ENCODE data around the gene SV2C. TPM values are rescaled to one million over a fixed set of nuclear protein-coding genes. Genes with fewer than 3 reads are reported as not detected.

The SV2C gene
- total and polyA plus RNA-seq, 2 of the 13 experiments (the other 11 are each of a cell fraction or from before 2014, with no cell fraction given): not detected

DNA sequence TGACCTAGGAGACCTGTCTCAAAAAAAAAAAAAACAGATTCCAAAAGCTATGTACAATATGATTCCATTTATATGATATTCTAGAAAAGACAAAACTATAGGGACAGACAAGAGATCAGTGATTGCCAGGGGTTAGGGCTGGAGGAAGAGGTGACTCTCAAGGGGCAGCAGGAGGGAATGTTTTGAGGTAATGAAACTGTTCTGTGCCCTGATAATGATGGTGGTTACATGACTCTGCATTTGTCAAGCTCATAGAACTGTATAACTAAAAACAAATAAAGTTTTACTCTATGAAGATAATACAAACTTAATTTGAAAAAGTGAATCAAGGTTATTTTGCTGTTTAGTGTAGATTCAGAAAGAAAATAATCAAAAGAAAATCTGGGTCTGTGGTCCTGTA is 194.6 kb downstream of the SV2C start (continued):
- TF ChIP-seq, protein P1, sequence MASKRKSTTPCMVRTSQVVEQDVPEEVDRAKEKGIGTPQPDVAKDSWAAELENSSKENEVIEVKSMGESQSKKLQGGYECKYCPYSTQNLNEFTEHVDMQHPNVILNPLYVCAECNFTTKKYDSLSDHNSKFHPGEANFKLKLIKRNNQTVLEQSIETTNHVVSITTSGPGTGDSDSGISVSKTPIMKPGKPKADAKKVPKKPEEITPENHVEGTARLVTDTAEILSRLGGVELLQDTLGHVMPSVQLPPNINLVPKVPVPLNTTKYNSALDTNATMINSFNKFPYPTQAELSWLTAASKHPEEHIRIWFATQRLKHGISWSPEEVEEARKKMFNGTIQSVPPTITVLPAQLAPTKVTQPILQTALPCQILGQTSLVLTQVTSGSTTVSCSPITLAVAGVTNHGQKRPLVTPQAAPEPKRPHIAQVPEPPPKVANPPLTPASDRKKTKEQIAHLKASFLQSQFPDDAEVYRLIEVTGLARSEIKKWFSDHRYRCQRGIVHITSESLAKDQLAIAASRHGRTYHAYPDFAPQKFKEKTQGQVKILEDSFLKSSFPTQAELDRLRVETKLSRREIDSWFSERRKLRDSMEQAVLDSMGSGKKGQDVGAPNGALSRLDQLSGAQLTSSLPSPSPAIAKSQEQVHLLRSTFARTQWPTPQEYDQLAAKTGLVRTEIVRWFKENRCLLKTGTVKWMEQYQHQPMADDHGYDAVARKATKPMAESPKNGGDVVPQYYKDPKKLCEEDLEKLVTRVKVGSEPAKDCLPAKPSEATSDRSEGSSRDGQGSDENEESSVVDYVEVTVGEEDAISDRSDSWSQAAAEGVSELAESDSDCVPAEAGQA (IDR thresholded peaks at IDR 0.05; ENCODE audit: low read depth): no peak
- TF ChIP-seq, protein P1 (CRISPR knock-in tag; IDR thresholded peaks at IDR 0.05; ENCODE audit: borderline replicate concordance): no peak
- TF ChIP-seq MED13 (CRISPR knock-in tag; IDR thresholded peaks at IDR 0.05) (no peak), GTF3A (CRISPR knock-in tag; conservative IDR thresholded peaks at IDR 0.05) (no peak)

DNA sequence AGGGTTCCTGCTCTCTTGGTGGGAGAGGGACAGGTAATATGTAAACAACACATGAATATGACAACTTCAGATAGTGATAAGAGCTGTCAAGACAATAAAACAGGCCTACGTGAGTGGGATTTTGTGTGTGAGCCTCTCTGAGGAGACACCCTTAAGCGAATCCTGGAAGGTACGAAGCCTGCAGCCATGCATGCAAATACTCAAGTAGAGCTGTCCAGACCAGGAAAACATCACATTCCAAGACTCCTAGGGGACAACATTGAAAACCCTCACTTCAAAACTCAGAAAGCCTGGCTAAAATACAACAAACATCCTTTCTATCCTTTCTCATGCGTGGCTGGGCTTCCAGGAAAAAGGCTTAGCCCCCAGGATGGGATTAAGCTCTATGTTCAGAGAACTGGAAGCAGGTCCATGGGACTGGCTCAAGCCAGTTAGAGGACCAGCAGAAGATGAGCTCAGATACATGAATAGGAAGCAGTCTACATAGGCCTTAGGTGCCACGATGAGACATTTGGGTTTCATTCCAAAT is 195.1 kb downstream of the SV2C start:
- CTCF ChIA-PET (ENCODE audit: low intra/inter-chr PET ratio, low total read pairs): no interaction called here
- no peak for ATAC-seq
- H3K27ac ChIP-seq (ENCODE audit: extremely low read length, insufficient read depth, low read length): no peak overlapping the region

More for the DNA sequence above, 195.1 kb downstream of the SV2C start:
- Histone ChIP-seq H3K4me1 (ENCODE audit: insufficient read depth, low read length) (no peaks in the 10 kb centered on the region), H3K9ac (ENCODE audit: insufficient read depth, low read depth, low read length) (no peak overlapping the region), H3K27me3 (ENCODE audit: control insufficient read depth in 1 of 2, insufficient read depth in 2 of 2, low read length in 2 of 2) (peaks cover 2 to 15% of the 10 kb centered on the region in 2 experiments; a peak in 3 of 5 replicates), H3K79me2 (ENCODE audit: insufficient read depth, low read length) (no peaks in the 10 kb centered on the region), H3K36me3 (replicated peaks in 1 of 2; ENCODE audit: control insufficient read depth in 1 of 2, insufficient read depth in 2 of 2, low read length in 2 of 2) (no peaks in the 10 kb centered on the region), H3K4me2 (ENCODE audit: low read depth, low read length) (no peak overlapping the region), H2AFZ (ENCODE audit: low read length) (no peak overlapping the region), H4K20me1 (ENCODE audit: insufficient read depth, low read length) (no peaks in the 10 kb centered on the region), H3K9me3 (ENCODE audit: low read length) (peaks cover 6% of the 10 kb centered on the region; the same call in 1 of the 2 replicates), H3K4me3 (replicated peaks in 1 of 3; ENCODE audit: insufficient read depth in 1 of 3, low read depth in 2 of 3, low read length in 3 of 3) (no peak overlapping the region)
- POLR2A ChIA-PET: no interaction called here
- no peak for FAIRE-seq
- 25% methylated on average over 5 of the region's 5 CpGs for whole genome bisulfite sequencing (ENCODE audit: low lambda C conversion rate)
- intact Hi-C loops (cut with micrococcal nuclease; ENCODE audit: unreplicated experiment): no loop called here
- no peak for DNase-seq (ENCODE audit: low spot score)
- no TSS peak for BruUV-seq (replicated peaks)
- in situ Hi-C loops (cut with HindIII; ENCODE audit: extremely low pct_ligation_motif_present, low pct_unique_long_range_greater_than_20kb): no loop called here
- no peak for TF ChIP-seq IRX3 (CRISPR knock-in tag; IDR thresholded peaks at IDR 0.05; ENCODE audit: borderline replicate concordance, low read depth)
- TF ChIP-seq ZNF780A (CRISPR knock-in tag; IDR thresholded peaks at IDR 0.05): no peak
- no peak for TF ChIP-seq ZNF678 (CRISPR knock-in tag; IDR thresholded peaks at IDR 0.05)
- no peak for TF ChIP-seq CREB1 (IDR thresholded peaks at IDR 0.05)
- no peak for TF ChIP-seq CREB1 (CRISPR knock-in tag; IDR thresholded peaks at IDR 0.05)
- TF ChIP-seq, protein P2, sequence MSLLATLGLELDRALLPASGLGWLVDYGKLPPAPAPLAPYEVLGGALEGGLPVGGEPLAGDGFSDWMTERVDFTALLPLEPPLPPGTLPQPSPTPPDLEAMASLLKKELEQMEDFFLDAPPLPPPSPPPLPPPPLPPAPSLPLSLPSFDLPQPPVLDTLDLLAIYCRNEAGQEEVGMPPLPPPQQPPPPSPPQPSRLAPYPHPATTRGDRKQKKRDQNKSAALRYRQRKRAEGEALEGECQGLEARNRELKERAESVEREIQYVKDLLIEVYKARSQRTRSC (CRISPR knock-in tag; IDR thresholded peaks at IDR 0.05; ENCODE audit: low read depth): no peak
- no peak for TF ChIP-seq POLR2A (IDR thresholded peaks at IDR 0.05; ENCODE audit: insufficient read depth in 1 of 2, low read depth in 2 of 2, low read length in 2 of 2)
- no peak for TF ChIP-seq HDAC6 (IDR thresholded peaks at IDR 0.05; ENCODE audit: low read depth, low read length)
- no peak for TF ChIP-seq ZNF776 (CRISPR knock-in tag; IDR thresholded peaks at IDR 0.05)
- no peak for TF ChIP-seq POLR2AphosphoS5 (IDR thresholded peaks at IDR 0.05; ENCODE audit: low read depth, low read length)
- TF ChIP-seq JARID2 (CRISPR knock-in tag; IDR thresholded peaks at IDR 0.05; ENCODE audit: insufficient replicate concordance): no peak
- TF ChIP-seq ZNF607 (CRISPR knock-in tag; IDR thresholded peaks at IDR 0.05; ENCODE audit: borderline replicate concordance): no peak
- TF ChIP-seq ZNF383 (CRISPR knock-in tag; IDR thresholded peaks at IDR 0.05; ENCODE audit: borderline replicate concordance): no peak
- no peak for TF ChIP-seq ZMYM4 (CRISPR knock-in tag; IDR thresholded peaks at IDR 0.05)
